Neuronal stem cell (in vitro differentiated cells): Measurements from ENCODE around the gene MAPK11.

ENCODE experiments used
- DNase-seq: peaks from one replicate; pipeline ENCODE4 v3.0.0-alpha.2; 2013; ENCODE audit warnings: low spot score
- H2AFZ ChIP-seq: one replicate; pipeline ENCODE4 v1.6.1; 2013; ENCODE audit warnings: mild to moderate bottlenecking, low read length, inconsistent platforms
- H2AK5ac ChIP-seq: 2 replicates; pipeline ENCODE4 v1.6.1; 2013; ENCODE audit warnings: low read depth, mild to moderate bottlenecking, inconsistent platforms, low read length, moderate library complexity, mixed read lengths
- H2BK120ac ChIP-seq: 2 replicates; pipeline ENCODE4 v1.6.1; 2013; ENCODE audit warnings: low read depth, mild to moderate bottlenecking, inconsistent platforms, low read length, moderate library complexity, mixed read lengths
- H2BK12ac ChIP-seq: one replicate; pipeline ENCODE4 v1.6.1; 2013; ENCODE audit warnings: low read length, inconsistent platforms
- H2BK15ac ChIP-seq: 2 replicates; pipeline ENCODE4 v1.6.1; 2013; ENCODE audit warnings: mild to moderate bottlenecking, low read length, inconsistent platforms, mixed read lengths
- H2BK5ac ChIP-seq: one replicate; pipeline ENCODE4 v1.6.1; 2013; ENCODE audit warnings: inconsistent platforms, mild to moderate bottlenecking, low read length, moderate library complexity
- H3K14ac ChIP-seq: one replicate; pipeline ENCODE4 v1.6.1; 2013; ENCODE audit warnings: low read length, inconsistent platforms
- H3K18ac ChIP-seq: 2 replicates; pipeline ENCODE4 v1.6.1; 2013; ENCODE audit warnings: low read length, inconsistent platforms
- H3K23ac ChIP-seq: 2 replicates; pipeline ENCODE4 v1.6.1; 2013; ENCODE audit warnings: low read depth, mild to moderate bottlenecking, mixed read lengths, low read length, inconsistent platforms; ENCODE audit not compliant: poor library complexity
- H3K27ac ChIP-seq: replicated peaks from 3 replicates; pipeline ENCODE4 v1.5.1; 2013; ENCODE audit warnings: low read length, inconsistent platforms
- H3K27me3 ChIP-seq, 3 experiments: 2 replicates each; pipeline ENCODE4 v1.6.1; 2013; ENCODE audit warnings: low read length in 3 of 3, mild to moderate bottlenecking in 2 of 3, inconsistent platforms in 1 of 3, low read depth in 1 of 3, mixed read lengths in 1 of 3, moderate library complexity in 1 of 3; ENCODE audit not compliant: control insufficient read depth in 3 of 3, insufficient read depth in 3 of 3
- H3K36me3 ChIP-seq, 2 donors: replicated peaks in 1 of 2; 2 replicates each; pipeline ENCODE4 v1.6.1; 2013; ENCODE audit warnings: low read length in 2 of 2; ENCODE audit not compliant: control insufficient read depth in 2 of 2, insufficient read depth in 2 of 2
- H3K4ac ChIP-seq: 2 replicates; pipeline ENCODE4 v1.6.1; 2013; ENCODE audit warnings: inconsistent platforms, mild to moderate bottlenecking, low read length, moderate library complexity
- H3K4me1 ChIP-seq, 2 donors: 1 replicate in 1 of 2; 2 replicates in 1 of 2; pipeline ENCODE4 v1.6.1; 2013; ENCODE audit warnings: low read length in 2 of 2, low read depth in 1 of 2; ENCODE audit not compliant: control insufficient read depth in 2 of 2, insufficient read depth in 1 of 2
- H3K4me2 ChIP-seq: one replicate; pipeline ENCODE4 v1.6.1; 2013; ENCODE audit warnings: mild to moderate bottlenecking, low read length, inconsistent platforms; ENCODE audit not compliant: insufficient read depth, poor library complexity, severe bottlenecking
- H3K4me3 ChIP-seq, 2 donors: 2 replicates each; pipeline ENCODE4 v1.5.1; 2013; ENCODE audit warnings: low read length in 2 of 2, mild to moderate bottlenecking in 2 of 2, inconsistent platforms in 1 of 2, moderate library complexity in 1 of 2
- H3K79me1 ChIP-seq: one replicate; pipeline ENCODE4 v1.6.1; 2013; ENCODE audit warnings: low read depth, mild to moderate bottlenecking, inconsistent platforms, low read length, moderate library complexity
- H3K9ac ChIP-seq: one replicate; pipeline ENCODE4 v1.6.1; 2013; ENCODE audit warnings: mild to moderate bottlenecking, low read depth, low read length, inconsistent platforms; ENCODE audit not compliant: poor library complexity
- H3K9me3 ChIP-seq, 2 donors: replicated peaks in 1 of 2; 2 replicates each; pipeline versions ENCODE3 to v1.6.1; 2013; ENCODE audit warnings: low read length in 2 of 2, mild to moderate bottlenecking in 2 of 2, inconsistent platforms in 1 of 2, low read depth in 1 of 2, mixed read lengths in 1 of 2, moderate library complexity in 1 of 2; ENCODE audit not compliant: control insufficient read depth in 2 of 2, insufficient read depth in 1 of 2
- H4K8ac ChIP-seq: one replicate; pipeline ENCODE4 v1.6.1; 2013; ENCODE audit warnings: low read depth, mild to moderate bottlenecking, inconsistent platforms, low read length, moderate library complexity
- H4K91ac ChIP-seq: one replicate; pipeline ENCODE4 v1.6.1; 2013; ENCODE audit warnings: low read length, low read depth, mild to moderate bottlenecking, inconsistent platforms; ENCODE audit not compliant: poor library complexity
- WGBS, 2 donors: extraction: QIAGEN DNeasy Blood & Tissue Kit; methylation state at CpG; one replicate each; pipeline ENCODE4 v1.1.7; 2013; ENCODE audit warnings: missing lambda C conversion rate in 2 of 2, mixed read lengths in 1 of 2; ENCODE audit not compliant: insufficient read length in 2 of 2, insufficient replicate concordance in 1 of 2; ENCODE audit errors: extremely low coverage in 2 of 2; 5-methylcytosine and 5-hydroxymethylcytosine counted together

Gene MAPK11

GRCh38 chr22:50262460-50262911 is 7.7 kb downstream of the MAPK11 start:
- Histone ChIP-seq H3K4me1 (peaks cover 11 to 18% of the 10 kb centered on the region in 2 donors), H3K18ac (peak overlapping the region; percentile 96), H2BK12ac (peak overlapping the region; percentile 100), H4K91ac (peak overlapping the region; percentile 26), H2BK15ac (peak overlapping the region; percentile 99), H3K4me3 (peak overlapping the region in 1 of 2 donors; percentile 90), H3K23ac (peak overlapping the region; percentile 49), H2BK120ac (peak overlapping the region; percentile 83), H2BK5ac (peak overlapping the region; percentile 72), H3K27me3 (no peaks in the 10 kb centered on the region), H4K8ac (no peak overlapping the region), H3K27ac (peak overlapping the region; percentile 12), H3K9me3 (peaks cover 4% of the 10 kb centered on the region in 2 donors), H3K9ac (peak overlapping the region; percentile 63), H3K36me3 (peaks cover 0 to 29% of the 10 kb centered on the region in 2 donors), H3K79me1 (peaks cover 16% of the 10 kb centered on the region), H2AFZ (no peak overlapping the region), H3K4ac (peak overlapping the region; percentile 66), H2AK5ac (peak overlapping the region; percentile 99), H3K14ac (peak overlapping the region; percentile 67), H3K4me2 (no peak overlapping the region)
- no CpG with 5 or more reads among the region's 7 CpGs for WGBS, 2 donors
- no peak for DNase-seq

DNA sequence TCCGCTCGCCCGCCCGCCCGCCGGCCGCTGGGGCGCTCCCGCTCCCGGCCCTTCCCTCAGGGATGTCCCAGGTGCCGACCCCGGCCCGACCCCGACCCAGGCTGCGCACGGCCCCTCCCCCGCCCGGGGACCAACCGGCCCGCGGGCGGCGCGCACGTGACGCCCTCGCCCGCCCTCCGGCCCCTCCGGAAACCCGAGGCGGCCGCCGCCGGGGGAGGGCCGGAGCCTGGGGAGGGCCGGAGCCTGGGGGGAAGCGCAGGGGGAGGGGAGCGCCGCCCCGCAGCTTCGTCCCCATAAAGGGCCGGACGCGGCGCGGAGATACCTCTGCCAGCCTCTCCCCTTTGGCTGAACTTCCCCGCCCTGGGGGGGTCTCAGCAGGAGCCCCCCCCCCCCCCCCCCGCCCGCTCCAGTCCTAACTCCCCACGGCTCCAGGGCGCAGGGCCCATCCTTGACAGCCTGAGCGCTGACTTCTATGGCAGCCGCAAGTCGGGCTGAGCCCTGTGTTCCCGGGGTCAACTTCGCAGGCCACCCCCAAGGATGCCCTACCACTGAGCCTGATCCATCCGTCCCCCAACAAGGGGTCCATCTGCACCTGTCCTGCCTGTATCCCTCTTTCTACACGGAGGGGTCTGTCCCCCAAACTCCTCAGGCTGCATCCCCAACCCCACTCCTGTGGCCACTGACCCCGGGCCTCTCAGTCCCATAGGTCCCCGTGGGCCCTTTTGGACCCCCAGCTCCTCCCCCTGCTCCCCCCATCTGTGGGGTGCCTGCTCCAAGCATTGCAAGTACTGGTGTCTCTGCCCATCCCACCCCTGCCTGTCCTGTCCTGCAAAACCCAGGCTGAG is 8.3 kb downstream of the MAPK11 start, which contains the start of gene MAPK12:
TSS of gene MAPK12 (minus strand) at position 69 of the 845 bp plus-strand sequence. CDS start 174 bp downstream, outside the sequence.
- peak within 1 kb of the TSS; percentile 91 for H3K4me2 ChIP-seq
- peak within 1 kb of the TSS; percentile 97 for H3K14ac ChIP-seq
- H3K9ac ChIP-seq, result peak within 1 kb of the TSS; percentile 98
- peak within 1 kb of the TSS; percentile 94 for H2BK5ac ChIP-seq
- peak; percentile 71 for DNase-seq
- peak within 1 kb of the TSS; percentile 100 for H2BK12ac ChIP-seq
- peak within 1 kb of the TSS; percentile 87 for H2AFZ ChIP-seq
- no CpG with 5 or more reads among the region's 61 CpGs for WGBS, 2 donors
- H3K27ac ChIP-seq, result peak within 1 kb of the TSS; percentile 49
- peak within 1 kb of the TSS; percentile 66 for H3K4ac ChIP-seq
- peak within 1 kb of the TSS; percentile 96 for H3K23ac ChIP-seq
- H2BK15ac ChIP-seq, result peak within 1 kb of the TSS; percentile 99
- H2AK5ac ChIP-seq, result peak within 1 kb of the TSS; percentile 99
- peaks cover 2% of the 10 kb centered on the region in 2 donors for H3K9me3 ChIP-seq
- H3K27me3 ChIP-seq, result no peaks in the 10 kb centered on the region
- H2BK120ac ChIP-seq, result peak within 1 kb of the TSS; percentile 96
- H3K4me1 ChIP-seq, result peaks cover 11 to 18% of the 10 kb centered on the region in 2 donors
- no peak within 1 kb of the TSS for H4K8ac ChIP-seq
- peaks cover 16% of the 10 kb centered on the region for H3K79me1 ChIP-seq
- H3K36me3 ChIP-seq, result peaks cover 0 to 34% of the 10 kb centered on the region in 2 donors
- H4K91ac ChIP-seq, result peak within 1 kb of the TSS; percentile 9
- peak within 1 kb of the TSS; percentile 96 for H3K18ac ChIP-seq
- H3K4me3 ChIP-seq, result peak within 1 kb of the TSS; percentile 90 to 97

GRCh38 chr22:50260801-50261614 is 9.2 kb downstream of the MAPK11 start:
- Histone ChIP-seq H3K79me1 (peaks cover 16% of the 10 kb centered on the region), H3K23ac (peak overlapping the region; percentile 96), H3K4me3 (peak overlapping the region; percentile 90 to 97), H3K18ac (peak overlapping the region; percentile 92), H3K9ac (peak overlapping the region; percentile 98), H3K27ac (peak overlapping the region; percentile 49), H2AK5ac (peak overlapping the region; percentile 95), H4K8ac (no peak overlapping the region), H3K27me3 (no peaks in the 10 kb centered on the region), H3K4ac (no peak overlapping the region), H4K91ac (no peak overlapping the region), H2BK12ac (no peak overlapping the region), H3K4me2 (peak overlapping the region; percentile 91), H3K14ac (peak overlapping the region; percentile 97), H3K4me1 (peaks cover 11 to 18% of the 10 kb centered on the region in 2 donors), H2BK15ac (peak overlapping the region; percentile 89), H2BK120ac (peak overlapping the region; percentile 96), H3K9me3 (no peaks in the 10 kb centered on the region), H2BK5ac (peak overlapping the region; percentile 94), H3K36me3 (peaks cover under 1 to 35% of the 10 kb centered on the region in 2 donors), H2AFZ (peak overlapping the region; percentile 87)
- WGBS, 2 donors, result no CpG with 5 or more reads among the region's 92 CpGs
- DNase-seq, result no peak
